ENCODE measurements around the gene BACE2. TPM values are rescaled to one million over a fixed set of nuclear protein-coding genes. Genes with fewer than 3 reads are reported as not detected.
"Not testable (repeated sequence)": the region's sequence is repeated elsewhere in the genome, so short reads cannot be mapped to it uniquely, and the experiment has no call there.

Gene BACE2
- total and polyA plus RNA-seq, 2 of the 4 experiments (the other 2 are of a cell fraction): 17.0 to 35.5 TPM

- CTCF ChIA-PET; ATAC-seq (ENCODE audit: low read depth); H4K91ac ChIP-seq (ENCODE audit: insufficient read depth, low read depth, low read length): not testable (repeated sequence)
These were observed 70.3 kb downstream of the BACE2 start for GRCh38 chr21:41238081-41238796.

More at GRCh38 chr21:41238081-41238796, 70.3 kb downstream of the BACE2 start:
- H2BK5ac ChIP-seq (ENCODE audit: low read depth, low read length, poor library complexity, severe bottlenecking); H3K14ac ChIP-seq (replicated peaks; ENCODE audit: low read depth, low read length); H3K79me1 ChIP-seq (ENCODE audit: low read depth in 1 of 2, low read length in 2 of 2); H3K18ac ChIP-seq (ENCODE audit: low read depth, low read length); H2AK5ac ChIP-seq (ENCODE audit: low read depth, low read length); H3K9ac ChIP-seq (ENCODE audit: low read depth, low read length); H2AFZ ChIP-seq (replicated peaks; ENCODE audit: low read length, poor library complexity); H3K4me3 ChIP-seq (ENCODE audit: insufficient read depth, low read depth, low read length); H3K27ac ChIP-seq (ENCODE audit: insufficient read depth, low read length); H3K9me1 ChIP-seq (ENCODE audit: insufficient read depth, low read length); H2BK15ac ChIP-seq (ENCODE audit: low read depth, low read length); H3K36me3 ChIP-seq (ENCODE audit: control insufficient read depth, insufficient read depth, low read length); in situ Hi-C loops (cut with MboI; ENCODE audit: low sequenced_read_pairs); H3K56ac ChIP-seq (ENCODE audit: extremely low read depth, insufficient read depth, low read length); H3K4me1 ChIP-seq (ENCODE audit: control insufficient read depth, insufficient read depth, low read length); H2BK120ac ChIP-seq (ENCODE audit: low read depth, low read length); H3K27me3 ChIP-seq (ENCODE audit: control insufficient read depth, insufficient read depth, low read length); H4K20me1 ChIP-seq (ENCODE audit: insufficient read depth, low read length); BruUV-seq (replicated peaks); H4K5ac ChIP-seq (ENCODE audit: low read depth, low read length); H3K9me3 ChIP-seq (ENCODE audit: control insufficient read depth, insufficient read depth, low read length); H3K4me2 ChIP-seq (ENCODE audit: low read depth, low read length); H4K8ac ChIP-seq (ENCODE audit: low read depth in 2 of 2, low read length in 2 of 2); intact Hi-C loops (cut with micrococcal nuclease); H3K23ac ChIP-seq (ENCODE audit: low read depth, low read length); DNase-seq; H2AK9ac ChIP-seq (replicated peaks; ENCODE audit: low read depth, low read length, poor library complexity); H2BK20ac ChIP-seq (ENCODE audit: low read depth, low read length); H3K4ac ChIP-seq (ENCODE audit: low read depth, low read length); dilution Hi-C loops (cut with HindIII; ENCODE audit: low sequenced_read_pairs, unreplicated experiment); POLR2A ChIA-PET (ENCODE audit: unreplicated experiment): not testable (repeated sequence)
- WGBS, 2 experiments (ENCODE audit: extremely low coverage in 2 of 2, insufficient read length in 1 of 2): no CpG with 5 or more reads among the region's 10 CpGs

Measured in IMR-90 (cell line).